Neural progenitor cell (in vitro differentiated cells): ENCODE measurements around the gene TWNK.

ENCODE experiments used
- EZH2phosphoT487 ChIP-seq: fragments of 200-600 bp; sonication (generic); IDR thresholded peaks from 2 replicates; pipeline ENCODE4 v1.6.1; 2017; ENCODE audit warnings: antibody characterized with exemption
- TF ChIP-seq, protein P1 (sequence below): fragments of 200-600 bp; sonication (generic); IDR thresholded peaks from 2 replicates; pipeline ENCODE4 v1.5.1; 2017; ENCODE audit warnings: antibody characterized with exemption, mild to moderate bottlenecking

DNA sequence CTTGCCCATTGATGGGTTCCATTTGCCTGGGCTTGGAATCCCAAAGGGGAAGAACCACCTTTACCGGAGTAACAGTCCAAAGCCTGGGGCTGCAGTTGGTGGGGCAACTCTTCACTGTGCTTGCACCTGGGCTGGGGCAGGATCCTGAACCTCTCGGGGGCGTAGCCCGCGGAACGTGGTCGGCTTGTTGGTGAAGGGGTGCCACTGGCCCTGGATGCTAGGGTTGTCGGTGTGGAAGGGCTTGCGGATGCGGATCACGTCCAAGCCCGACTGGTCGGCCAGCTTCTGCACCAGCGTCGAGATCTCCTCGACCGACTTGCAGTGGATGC lies 756 bp upstream of the TWNK start:
- TF ChIP-seq EZH2phosphoT487, result no peak
- TF ChIP-seq, protein P1, sequence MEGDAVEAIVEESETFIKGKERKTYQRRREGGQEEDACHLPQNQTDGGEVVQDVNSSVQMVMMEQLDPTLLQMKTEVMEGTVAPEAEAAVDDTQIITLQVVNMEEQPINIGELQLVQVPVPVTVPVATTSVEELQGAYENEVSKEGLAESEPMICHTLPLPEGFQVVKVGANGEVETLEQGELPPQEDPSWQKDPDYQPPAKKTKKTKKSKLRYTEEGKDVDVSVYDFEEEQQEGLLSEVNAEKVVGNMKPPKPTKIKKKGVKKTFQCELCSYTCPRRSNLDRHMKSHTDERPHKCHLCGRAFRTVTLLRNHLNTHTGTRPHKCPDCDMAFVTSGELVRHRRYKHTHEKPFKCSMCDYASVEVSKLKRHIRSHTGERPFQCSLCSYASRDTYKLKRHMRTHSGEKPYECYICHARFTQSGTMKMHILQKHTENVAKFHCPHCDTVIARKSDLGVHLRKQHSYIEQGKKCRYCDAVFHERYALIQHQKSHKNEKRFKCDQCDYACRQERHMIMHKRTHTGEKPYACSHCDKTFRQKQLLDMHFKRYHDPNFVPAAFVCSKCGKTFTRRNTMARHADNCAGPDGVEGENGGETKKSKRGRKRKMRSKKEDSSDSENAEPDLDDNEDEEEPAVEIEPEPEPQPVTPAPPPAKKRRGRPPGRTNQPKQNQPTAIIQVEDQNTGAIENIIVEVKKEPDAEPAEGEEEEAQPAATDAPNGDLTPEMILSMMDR, result no peak
